ENCODE data around the gene LILRA5.

DNA sequence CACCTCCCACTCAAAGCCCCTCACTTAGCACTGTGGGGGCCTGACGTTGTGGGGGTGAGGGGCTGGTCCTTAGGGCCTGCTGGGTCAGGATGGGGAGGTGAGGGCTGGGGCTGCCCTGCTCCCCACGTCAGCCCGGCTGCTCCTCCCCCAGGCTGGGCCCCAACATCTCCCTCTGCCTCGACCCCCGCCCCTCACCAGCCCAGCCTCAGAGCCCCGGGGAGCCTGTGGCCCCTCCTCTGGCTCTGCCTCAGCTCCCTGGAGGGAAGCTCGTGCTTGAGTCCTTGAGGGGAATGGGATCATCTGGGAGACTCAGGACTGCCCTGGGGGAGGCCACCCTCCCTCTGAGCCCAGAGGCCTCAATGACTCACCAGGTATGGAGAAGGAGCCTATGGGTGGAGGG lies 19.2 kb upstream of the LILRA5 start:
- TF ChIP-seq, protein P1, sequence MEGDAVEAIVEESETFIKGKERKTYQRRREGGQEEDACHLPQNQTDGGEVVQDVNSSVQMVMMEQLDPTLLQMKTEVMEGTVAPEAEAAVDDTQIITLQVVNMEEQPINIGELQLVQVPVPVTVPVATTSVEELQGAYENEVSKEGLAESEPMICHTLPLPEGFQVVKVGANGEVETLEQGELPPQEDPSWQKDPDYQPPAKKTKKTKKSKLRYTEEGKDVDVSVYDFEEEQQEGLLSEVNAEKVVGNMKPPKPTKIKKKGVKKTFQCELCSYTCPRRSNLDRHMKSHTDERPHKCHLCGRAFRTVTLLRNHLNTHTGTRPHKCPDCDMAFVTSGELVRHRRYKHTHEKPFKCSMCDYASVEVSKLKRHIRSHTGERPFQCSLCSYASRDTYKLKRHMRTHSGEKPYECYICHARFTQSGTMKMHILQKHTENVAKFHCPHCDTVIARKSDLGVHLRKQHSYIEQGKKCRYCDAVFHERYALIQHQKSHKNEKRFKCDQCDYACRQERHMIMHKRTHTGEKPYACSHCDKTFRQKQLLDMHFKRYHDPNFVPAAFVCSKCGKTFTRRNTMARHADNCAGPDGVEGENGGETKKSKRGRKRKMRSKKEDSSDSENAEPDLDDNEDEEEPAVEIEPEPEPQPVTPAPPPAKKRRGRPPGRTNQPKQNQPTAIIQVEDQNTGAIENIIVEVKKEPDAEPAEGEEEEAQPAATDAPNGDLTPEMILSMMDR (IDR thresholded peaks at IDR 0.05; ENCODE audit: insufficient read depth, low read depth, low read length) = no peak
- no peak for TF ChIP-seq EZH2 (IDR thresholded peaks at IDR 0.05; ENCODE audit: insufficient read depth, low read length)
